Omental fat pad (tissue), 4 donors: Measurements from ENCODE around the gene CFAP100. TPM values are rescaled to one million over a fixed set of nuclear protein-coding genes. Genes with fewer than 3 reads are reported as not detected.

Source experiments
- ATAC-seq: fragments of 150-250 bp; one replicate; pipeline ENCODE4 v1.9.1; 2016; ENCODE audit warnings: mild to moderate bottlenecking, moderate library complexity; ENCODE audit not compliant: low FRiP score
- DNase-seq: peaks from one replicate; pipeline ENCODE4 v3.0.0-alpha.2; 2019; ENCODE audit warnings: low spot score
- total RNA-seq, 4 donors: library from RNA; depleted of rRNA; stranded (reverse); fragments of >200 nt; gene quantifications; one replicate each; pipeline ENCODE4 v1.1.0, GENCODE V29; 2016
- TF ChIP-seq, protein P1 (sequence below), 3 donors: fragments of 450-650 bp; IDR thresholded peaks; one replicate each; pipeline ENCODE4 v1.5.1; 2016 to 2017; ENCODE audit warnings: antibody characterized with exemption in 3 of 3, mild to moderate bottlenecking in 3 of 3, moderate library complexity in 2 of 3

The CFAP100 gene
- total RNA-seq, 4 donors from 2014 or later = not detected

GRCh38 chr3:126442856-126443242 is 48.1 kb downstream of the CFAP100 start:
- DNase-seq = no peak
- TF ChIP-seq, protein P1, sequence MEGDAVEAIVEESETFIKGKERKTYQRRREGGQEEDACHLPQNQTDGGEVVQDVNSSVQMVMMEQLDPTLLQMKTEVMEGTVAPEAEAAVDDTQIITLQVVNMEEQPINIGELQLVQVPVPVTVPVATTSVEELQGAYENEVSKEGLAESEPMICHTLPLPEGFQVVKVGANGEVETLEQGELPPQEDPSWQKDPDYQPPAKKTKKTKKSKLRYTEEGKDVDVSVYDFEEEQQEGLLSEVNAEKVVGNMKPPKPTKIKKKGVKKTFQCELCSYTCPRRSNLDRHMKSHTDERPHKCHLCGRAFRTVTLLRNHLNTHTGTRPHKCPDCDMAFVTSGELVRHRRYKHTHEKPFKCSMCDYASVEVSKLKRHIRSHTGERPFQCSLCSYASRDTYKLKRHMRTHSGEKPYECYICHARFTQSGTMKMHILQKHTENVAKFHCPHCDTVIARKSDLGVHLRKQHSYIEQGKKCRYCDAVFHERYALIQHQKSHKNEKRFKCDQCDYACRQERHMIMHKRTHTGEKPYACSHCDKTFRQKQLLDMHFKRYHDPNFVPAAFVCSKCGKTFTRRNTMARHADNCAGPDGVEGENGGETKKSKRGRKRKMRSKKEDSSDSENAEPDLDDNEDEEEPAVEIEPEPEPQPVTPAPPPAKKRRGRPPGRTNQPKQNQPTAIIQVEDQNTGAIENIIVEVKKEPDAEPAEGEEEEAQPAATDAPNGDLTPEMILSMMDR (IDR thresholded peaks at IDR 0.05) = no peak
- ATAC-seq = no peak

DNA sequence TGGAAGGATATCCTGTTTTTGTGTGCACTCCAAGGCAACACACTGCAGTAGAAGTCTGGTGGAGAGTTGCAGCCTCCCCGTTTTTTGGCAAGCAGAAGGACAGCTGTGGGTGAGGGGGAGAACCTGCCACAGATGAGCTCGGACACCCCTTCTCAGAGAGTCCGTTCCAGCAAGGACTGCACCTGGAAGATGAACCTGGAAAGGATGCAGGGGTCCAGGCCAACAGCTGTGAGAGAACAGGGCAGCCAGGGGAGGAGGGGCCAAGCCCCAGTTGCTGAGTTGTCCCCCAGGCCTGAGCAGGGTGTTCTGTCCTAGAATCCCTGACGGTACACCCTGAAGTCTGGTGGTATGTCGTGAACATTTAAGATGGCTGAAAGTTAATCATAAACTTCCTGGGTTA is 50.8 kb downstream of the CFAP100 start:
- ATAC-seq = no peak
- TF ChIP-seq, protein P1 (IDR thresholded peaks at IDR 0.05) = no peak
- no peak for DNase-seq

DNA sequence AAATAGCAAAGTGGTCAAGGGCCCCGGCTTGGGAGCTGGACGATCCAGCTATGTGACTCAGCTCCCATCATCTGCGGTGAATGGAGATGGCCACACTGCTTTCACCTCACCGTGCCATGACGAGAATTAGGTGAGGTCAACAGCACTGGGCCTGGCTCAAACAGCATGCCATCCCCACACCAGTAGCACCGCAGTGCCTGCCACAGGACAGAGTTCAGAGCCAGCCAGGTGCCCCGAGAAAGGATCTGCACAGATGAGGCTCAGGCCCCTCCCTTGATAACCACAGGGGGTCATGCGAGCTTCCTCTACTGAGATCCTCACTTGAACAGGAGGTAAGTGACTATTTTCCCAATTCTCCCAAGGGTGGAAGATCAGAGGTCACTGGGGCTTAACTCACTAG is 51.6 kb downstream of the CFAP100 start:
- no peak for DNase-seq
- TF ChIP-seq, protein P1 (IDR thresholded peaks at IDR 0.05) = no peak

DNA sequence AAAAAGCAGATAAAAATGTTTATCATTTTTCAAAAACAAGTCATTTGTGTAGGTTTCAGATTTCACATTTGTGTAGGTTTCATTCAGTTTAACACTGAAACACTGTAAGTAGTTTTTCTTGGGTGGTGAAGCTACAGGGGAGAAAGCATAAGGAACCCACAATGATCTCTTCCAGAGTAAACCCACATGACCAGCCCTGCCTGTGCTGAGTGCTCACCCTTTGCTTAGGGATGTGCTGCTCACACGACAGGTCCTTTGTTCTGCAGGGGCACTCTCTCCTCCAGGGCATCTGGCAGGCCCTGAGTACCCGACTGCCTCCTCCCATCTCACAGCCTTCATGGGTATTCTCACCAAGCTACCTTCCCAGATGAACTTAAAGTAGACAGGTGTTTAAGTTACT is 52.1 kb downstream of the CFAP100 start:
- ATAC-seq (no peak), DNase-seq (no peak)
- TF ChIP-seq, protein P1 (IDR thresholded peaks at IDR 0.05) = no peak

More for the DNA sequence above, 51.6 kb downstream of the CFAP100 start:
- no peak for ATAC-seq

DNA sequence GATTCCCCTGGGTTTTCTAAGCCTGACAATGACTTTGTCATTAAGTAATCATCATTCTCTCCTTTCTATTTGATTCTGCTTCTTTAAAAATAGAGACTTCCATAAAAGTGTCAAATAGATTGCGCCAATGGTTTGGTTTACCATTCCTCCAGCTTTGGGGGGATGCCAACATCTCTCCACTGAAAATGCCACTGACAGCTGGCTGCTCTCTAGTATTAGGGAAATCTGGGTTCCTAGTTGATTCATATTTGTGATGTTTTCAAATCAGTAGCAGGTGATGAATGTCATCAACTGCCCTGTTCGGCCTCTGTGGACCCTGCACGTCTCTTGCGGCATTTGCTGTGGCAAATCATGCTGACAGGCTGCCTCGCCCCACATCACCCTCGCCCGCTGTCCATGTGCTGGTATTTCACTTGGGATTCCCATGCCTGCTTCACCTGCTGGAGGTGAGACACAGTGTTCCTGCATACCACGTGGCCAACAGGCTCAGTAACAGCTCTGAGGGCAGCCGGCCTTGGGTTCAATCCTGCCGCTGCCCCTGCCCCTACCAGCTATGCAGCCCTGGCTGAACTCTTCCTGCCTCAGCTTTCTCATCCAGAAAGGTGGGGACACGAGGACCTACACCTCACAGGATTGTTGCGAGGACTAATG is 52.9 kb downstream of the CFAP100 start:
- ATAC-seq = no peak
- DNase-seq = no peak

DNA sequence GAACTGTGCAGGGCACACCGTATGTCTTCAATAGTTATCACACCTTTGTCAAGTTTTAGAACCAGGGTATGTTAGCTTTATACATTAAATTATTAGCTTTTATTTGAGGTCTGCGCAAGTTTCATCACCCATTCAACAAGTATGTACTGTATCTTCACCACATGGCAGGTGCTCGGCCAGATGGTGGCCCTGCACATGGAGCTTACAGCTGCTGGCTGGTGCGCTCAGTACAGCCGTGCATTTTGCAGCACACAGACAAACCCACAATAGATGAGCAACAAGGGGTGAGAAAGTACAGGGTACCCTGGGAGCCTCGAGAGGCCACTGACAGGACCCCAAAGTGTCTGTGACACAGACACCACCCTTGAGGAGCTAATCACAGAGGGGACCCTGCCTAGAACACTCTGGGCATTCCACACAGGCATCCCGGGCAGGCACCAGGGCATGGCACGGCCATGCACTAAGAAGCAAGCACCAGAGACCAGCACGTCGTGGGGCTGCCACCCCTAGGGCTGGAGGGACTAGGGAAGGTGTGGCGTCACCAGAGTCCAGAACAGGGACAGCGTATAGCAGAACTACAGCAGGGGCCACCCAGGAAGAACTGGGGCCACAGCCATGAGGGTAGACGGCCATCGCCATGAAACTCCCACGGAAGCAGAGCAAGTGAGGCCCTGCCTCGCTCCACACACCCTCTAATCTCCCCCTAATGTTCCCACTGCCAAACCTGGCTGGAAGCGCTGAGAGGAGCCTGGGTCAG is 53.6 kb downstream of the CFAP100 start:
- TF ChIP-seq, protein P1 (IDR thresholded peaks at IDR 0.05) = no peak
- ATAC-seq (no peak), DNase-seq (no peak)

More for the DNA sequence above, 52.9 kb downstream of the CFAP100 start:
- TF ChIP-seq, protein P1 (IDR thresholded peaks at IDR 0.05) = no peak

GRCh38 chr3:126448893-126449180 is 54.1 kb downstream of the CFAP100 start:
- DNase-seq (no peak), ATAC-seq (no peak)
- TF ChIP-seq, protein P1 (IDR thresholded peaks at IDR 0.05) = no peak
